Keratinocyte (primary cell): ENCODE data around the gene DVL1.

Experiments
- EZH2 ChIP-seq: IDR thresholded peaks from one replicate; pipeline ENCODE4 v1.6.1; 2012; ENCODE audit warnings: inconsistent platforms, mild to moderate bottlenecking, low read length, moderate library complexity
- TF ChIP-seq, protein P1 (sequence below), 3 experiments: IDR thresholded peaks in 1 of 3; conservative IDR thresholded peaks in 1 of 3; optimal IDR thresholded peaks in 1 of 3; 2 replicates in 2 of 3; 3 replicates in 1 of 3; pipeline versions ENCODE3 to v1.5.1; 2011; ENCODE audit warnings: low read length in 3 of 3, mild to moderate bottlenecking in 3 of 3, moderate library complexity in 2 of 3, control low read depth in 1 of 3, inconsistent platforms in 1 of 3; ENCODE audit not compliant: insufficient read depth in 2 of 3; ENCODE audit errors: extremely low read depth in 1 of 3

DNA sequence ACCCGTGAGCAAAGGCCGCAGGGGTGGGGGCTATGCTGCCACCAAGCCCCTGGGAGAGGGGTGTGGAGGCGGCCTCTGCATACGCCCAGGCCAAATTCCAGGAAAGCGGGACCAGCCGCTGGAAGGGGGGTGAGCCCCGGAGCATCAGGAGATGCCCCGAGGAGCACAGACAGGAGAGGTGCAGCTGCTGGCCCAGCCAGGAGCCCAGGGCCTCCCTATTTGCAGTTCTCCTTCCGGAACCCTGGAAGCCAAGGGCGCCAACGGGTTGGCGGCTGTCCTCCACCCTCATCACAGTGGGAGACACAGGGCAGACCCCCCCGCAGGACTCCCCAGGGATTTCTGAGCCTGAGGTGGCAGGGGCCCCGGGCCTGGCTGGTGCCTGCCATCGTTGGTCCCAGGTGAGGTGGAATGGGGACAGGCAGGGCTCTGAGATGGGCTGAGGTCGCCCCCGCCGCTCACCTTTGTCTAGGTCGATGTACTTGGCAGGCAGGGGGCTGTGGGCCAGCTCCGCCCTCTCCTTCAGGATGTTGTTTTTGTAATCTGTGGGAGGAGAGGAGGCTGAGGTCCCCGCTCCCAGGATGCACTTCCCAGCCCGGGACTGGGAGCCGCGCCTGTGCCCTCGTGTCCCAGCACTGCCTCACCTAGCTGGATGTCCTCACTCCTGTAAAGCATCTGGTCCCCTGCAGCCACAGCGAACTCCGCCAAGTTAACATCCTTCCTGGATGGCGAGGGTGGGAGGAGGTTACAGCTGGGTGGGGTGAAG, 4.4 kb upstream of the DVL1 start:
- TF ChIP-seq, protein P1, sequence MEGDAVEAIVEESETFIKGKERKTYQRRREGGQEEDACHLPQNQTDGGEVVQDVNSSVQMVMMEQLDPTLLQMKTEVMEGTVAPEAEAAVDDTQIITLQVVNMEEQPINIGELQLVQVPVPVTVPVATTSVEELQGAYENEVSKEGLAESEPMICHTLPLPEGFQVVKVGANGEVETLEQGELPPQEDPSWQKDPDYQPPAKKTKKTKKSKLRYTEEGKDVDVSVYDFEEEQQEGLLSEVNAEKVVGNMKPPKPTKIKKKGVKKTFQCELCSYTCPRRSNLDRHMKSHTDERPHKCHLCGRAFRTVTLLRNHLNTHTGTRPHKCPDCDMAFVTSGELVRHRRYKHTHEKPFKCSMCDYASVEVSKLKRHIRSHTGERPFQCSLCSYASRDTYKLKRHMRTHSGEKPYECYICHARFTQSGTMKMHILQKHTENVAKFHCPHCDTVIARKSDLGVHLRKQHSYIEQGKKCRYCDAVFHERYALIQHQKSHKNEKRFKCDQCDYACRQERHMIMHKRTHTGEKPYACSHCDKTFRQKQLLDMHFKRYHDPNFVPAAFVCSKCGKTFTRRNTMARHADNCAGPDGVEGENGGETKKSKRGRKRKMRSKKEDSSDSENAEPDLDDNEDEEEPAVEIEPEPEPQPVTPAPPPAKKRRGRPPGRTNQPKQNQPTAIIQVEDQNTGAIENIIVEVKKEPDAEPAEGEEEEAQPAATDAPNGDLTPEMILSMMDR (optimal IDR thresholded peaks at IDR 0.05 in 1 of 3, IDR thresholded peaks at IDR 0.05 in 1 of 3, conservative IDR thresholded peaks at IDR 0.05 in 1 of 3; ENCODE audit: extremely low read depth in 1 of 3, insufficient read depth in 2 of 3, low read length in 3 of 3), result no peak
- no peak for TF ChIP-seq EZH2
